Measurements from ENCODE around the gene KCNQ5. TPM values are rescaled to one million over a fixed set of nuclear protein-coding genes. Genes with fewer than 3 reads are reported as not detected.

KCNQ5 gene
- total RNA-seq, 1 experiment from 2014 or later, result 0.27 TPM

- in situ Hi-C loops (cut with HindIII; ENCODE audit: low pct_unique_long_range_greater_than_20kb, low sequenced_read_pairs), result loop anchor here (25.0 kb wide), 1 partner anchor 522 kb away; the partner anchor contains the start of gene KCNQ5
- peak; percentile 20 for DNase-seq (ENCODE audit: low read depth)
These were observed 512.7 kb downstream of the KCNQ5 start for GRCh38 chr6:73134588-73134987.

GRCh38 chr6:73139681-73140383 is 518.0 kb downstream of the KCNQ5 start:
- in situ Hi-C loops (cut with HindIII; ENCODE audit: low pct_unique_long_range_greater_than_20kb, low sequenced_read_pairs), result loop anchor here (25.0 kb wide), 1 partner anchor 528 kb away; the partner anchor contains the start of gene KCNQ5
- no peak for DNase-seq (ENCODE audit: low read depth)

- DNase-seq (ENCODE audit: low read depth), result no peak
- in situ Hi-C loops (cut with HindIII; ENCODE audit: low pct_unique_long_range_greater_than_20kb, low sequenced_read_pairs), result loop anchor here (25.0 kb wide), 1 partner anchor 531 kb away; the partner anchor contains the start of gene KCNQ5
These were observed 521.7 kb downstream of the KCNQ5 start for GRCh38 chr6:73143551-73143950.

GRCh38 chr6:73144516-73144915 is 522.7 kb downstream of the KCNQ5 start:
- in situ Hi-C loops (cut with HindIII; ENCODE audit: low pct_unique_long_range_greater_than_20kb, low sequenced_read_pairs), result loop anchor here (25.0 kb wide), 1 partner anchor 532 kb away; the partner anchor contains the start of gene KCNQ5
- DNase-seq (ENCODE audit: low read depth), result no peak

- DNase-seq (ENCODE audit: low read depth), result no peak
- in situ Hi-C loops (cut with HindIII; ENCODE audit: low pct_unique_long_range_greater_than_20kb, low sequenced_read_pairs), result loop anchor here (25.0 kb wide), 1 partner anchor 533 kb away; the partner anchor contains the start of gene KCNQ5
These were observed 523.8 kb downstream of the KCNQ5 start for GRCh38 chr6:73145690-73146089.

GRCh38 chr6:73151732-73152131 is 529.9 kb downstream of the KCNQ5 start:
- in situ Hi-C loops (cut with HindIII; ENCODE audit: low pct_unique_long_range_greater_than_20kb, low sequenced_read_pairs), result no loop called here
- DNase-seq (ENCODE audit: low read depth), result no peak

GRCh38 chr6:73152556-73152955 is 530.7 kb downstream of the KCNQ5 start:
- DNase-seq (ENCODE audit: low read depth), result no peak
- in situ Hi-C loops (cut with HindIII; ENCODE audit: low pct_unique_long_range_greater_than_20kb, low sequenced_read_pairs), result no loop called here

GRCh38 chr6:73152966-73153757 is 531.3 kb downstream of the KCNQ5 start:
- no peak for DNase-seq (ENCODE audit: low read depth)
- in situ Hi-C loops (cut with HindIII; ENCODE audit: low pct_unique_long_range_greater_than_20kb, low sequenced_read_pairs), result no loop called here

- in situ Hi-C loops (cut with HindIII; ENCODE audit: low pct_unique_long_range_greater_than_20kb, low sequenced_read_pairs), result no loop called here
- DNase-seq (ENCODE audit: low read depth), result no peak
These were observed 535.2 kb downstream of the KCNQ5 start for GRCh38 chr6:73156793-73157767.

GRCh38 chr6:73157870-73158269 is 536.0 kb downstream of the KCNQ5 start:
- DNase-seq (ENCODE audit: low read depth), result no peak
- in situ Hi-C loops (cut with HindIII; ENCODE audit: low pct_unique_long_range_greater_than_20kb, low sequenced_read_pairs), result no loop called here

- no peak for DNase-seq (ENCODE audit: low read depth)
- in situ Hi-C loops (cut with HindIII; ENCODE audit: low pct_unique_long_range_greater_than_20kb, low sequenced_read_pairs), result no loop called here
These were observed 547.2 kb downstream of the KCNQ5 start for GRCh38 chr6:73169111-73169510.

- in situ Hi-C loops (cut with HindIII; ENCODE audit: low pct_unique_long_range_greater_than_20kb, low sequenced_read_pairs), result no loop called here
These were observed 547.8 kb downstream of the KCNQ5 start for GRCh38 chr6:73169633-73170032.

GRCh38 chr6:73174646-73175045 is 552.8 kb downstream of the KCNQ5 start:
- no peak for DNase-seq (ENCODE audit: low read depth)
- in situ Hi-C loops (cut with HindIII; ENCODE audit: low pct_unique_long_range_greater_than_20kb, low sequenced_read_pairs), result no loop called here

More at GRCh38 chr6:73169633-73170032, 547.8 kb downstream of the KCNQ5 start:
- DNase-seq (ENCODE audit: low read depth), result no peak

GRCh38 chr6:73176057-73176456 is 554.2 kb downstream of the KCNQ5 start:
- no peak for DNase-seq (ENCODE audit: low read depth)
- in situ Hi-C loops (cut with HindIII; ENCODE audit: low pct_unique_long_range_greater_than_20kb, low sequenced_read_pairs), result no loop called here

GRCh38 chr6:73177221-73177944 is 555.5 kb downstream of the KCNQ5 start:
- in situ Hi-C loops (cut with HindIII; ENCODE audit: low pct_unique_long_range_greater_than_20kb, low sequenced_read_pairs), result no loop called here
- DNase-seq (ENCODE audit: low read depth), result peak; percentile 11

GRCh38 chr6:73180076-73180738 is 558.3 kb downstream of the KCNQ5 start:
- in situ Hi-C loops (cut with HindIII; ENCODE audit: low pct_unique_long_range_greater_than_20kb, low sequenced_read_pairs), result no loop called here
- peak; percentile 42 for DNase-seq (ENCODE audit: low read depth)

Measured in Caki2 (cell line).